Trophoblast cell (in vitro differentiated cells and primary cell): ENCODE data around the gene CACNA2D1.

Experiments
- DNase-seq, 2 donors: peaks; one replicate each; pipeline ENCODE4 v3.0.0-alpha.2; 2016
- H2AFZ ChIP-seq: 2 replicates; pipeline ENCODE4 v1.6.1; 2013; ENCODE audit warnings: low read length, moderate library complexity, mild to moderate bottlenecking; ENCODE audit not compliant: insufficient read depth, poor library complexity
- H2AK5ac ChIP-seq: 2 replicates; pipeline ENCODE4 v1.6.1; 2013; ENCODE audit warnings: mild to moderate bottlenecking, low read length
- H2BK120ac ChIP-seq: 2 replicates; pipeline ENCODE4 v1.6.1; 2013; ENCODE audit warnings: low read length, mild to moderate bottlenecking, moderate library complexity; ENCODE audit not compliant: insufficient read depth, poor library complexity
- H2BK12ac ChIP-seq: 2 replicates; pipeline ENCODE4 v1.6.1; 2013; ENCODE audit warnings: mild to moderate bottlenecking, low read length, moderate library complexity
- H2BK5ac ChIP-seq: 2 replicates; pipeline ENCODE4 v1.6.1; 2013; ENCODE audit warnings: low read length, low read depth, moderate library complexity, mild to moderate bottlenecking; ENCODE audit not compliant: poor library complexity
- H3K14ac ChIP-seq: 2 replicates; pipeline ENCODE4 v1.6.1; 2013; ENCODE audit warnings: mild to moderate bottlenecking, low read length
- H3K18ac ChIP-seq: 2 replicates; pipeline ENCODE4 v1.6.1; 2013; ENCODE audit warnings: mild to moderate bottlenecking, low read length
- H3K23ac ChIP-seq: 2 replicates; pipeline ENCODE4 v1.6.1; 2013; ENCODE audit warnings: low read length
- H3K27ac ChIP-seq: 2 replicates; pipeline ENCODE4 v1.5.1; 2013; ENCODE audit warnings: low read depth, mild to moderate bottlenecking, inconsistent platforms, low read length, moderate library complexity
- H3K27me3 ChIP-seq: 2 replicates; pipeline ENCODE4 v1.6.1; 2013; ENCODE audit warnings: inconsistent platforms, mild to moderate bottlenecking, low read length, moderate library complexity; ENCODE audit not compliant: insufficient read depth
- H3K36me3 ChIP-seq, 2 experiments: 1 replicate in 1 of 2; 2 replicates in 1 of 2; pipeline ENCODE4 v1.6.1; 2013; ENCODE audit warnings: low read length in 2 of 2, mild to moderate bottlenecking in 2 of 2, moderate library complexity in 1 of 2; ENCODE audit not compliant: insufficient read depth in 2 of 2, control insufficient read depth in 1 of 2
- H3K4ac ChIP-seq: 2 replicates; pipeline ENCODE4 v1.6.1; 2013; ENCODE audit warnings: low read depth, mild to moderate bottlenecking, low read length, moderate library complexity
- H3K4me1 ChIP-seq, 2 experiments: 1 replicate in 1 of 2; 2 replicates in 1 of 2; pipeline ENCODE4 v1.6.1; 2013; ENCODE audit warnings: low read length in 2 of 2, mild to moderate bottlenecking in 2 of 2, moderate library complexity in 1 of 2; ENCODE audit not compliant: insufficient read depth in 2 of 2, control insufficient read depth in 1 of 2
- H3K4me2 ChIP-seq: 2 replicates; pipeline ENCODE4 v1.6.1; 2013; ENCODE audit warnings: inconsistent platforms, mild to moderate bottlenecking, low read length, moderate library complexity
- H3K4me3 ChIP-seq: 2 replicates; pipeline ENCODE4 v1.5.1; 2013; ENCODE audit warnings: mild to moderate bottlenecking, low read depth, low read length, inconsistent platforms
- H3K79me1 ChIP-seq: one replicate; pipeline ENCODE4 v1.6.1; 2013; ENCODE audit warnings: low read length
- H3K79me2 ChIP-seq: 2 replicates; pipeline ENCODE4 v1.6.1; 2013; ENCODE audit warnings: low read length, mild to moderate bottlenecking; ENCODE audit not compliant: control insufficient read depth, insufficient read depth, poor library complexity
- H3K9ac ChIP-seq: 2 replicates; pipeline ENCODE4 v1.6.1; 2013; ENCODE audit warnings: mild to moderate bottlenecking, low read length
- H3K9me3 ChIP-seq: 2 replicates; pipeline ENCODE4 v1.6.1; 2013; ENCODE audit warnings: low read depth, mild to moderate bottlenecking, control low read depth, inconsistent platforms, low read length; ENCODE audit not compliant: insufficient read depth
- H4K12ac ChIP-seq: 2 replicates; pipeline ENCODE4 v1.6.1; 2013; ENCODE audit warnings: low read depth, mild to moderate bottlenecking, low read length, moderate library complexity
- H4K8ac ChIP-seq: 2 replicates; pipeline ENCODE4 v1.6.1; 2013; ENCODE audit warnings: low read depth, mild to moderate bottlenecking, low read length, moderate library complexity
- H4K91ac ChIP-seq: one replicate; pipeline ENCODE4 v1.6.1; 2013; ENCODE audit warnings: low read depth, mild to moderate bottlenecking, low read length, moderate library complexity
- WGBS: extraction: QIAGEN DNeasy Blood & Tissue Kit; methylation state at CpG from one replicate; pipeline ENCODE4 v1.1.7; 2013; ENCODE audit warnings: missing lambda C conversion rate; ENCODE audit not compliant: insufficient read length, insufficient coverage; ENCODE audit errors: extremely low coverage; 5-methylcytosine and 5-hydroxymethylcytosine counted together

CACNA2D1 gene

DNA sequence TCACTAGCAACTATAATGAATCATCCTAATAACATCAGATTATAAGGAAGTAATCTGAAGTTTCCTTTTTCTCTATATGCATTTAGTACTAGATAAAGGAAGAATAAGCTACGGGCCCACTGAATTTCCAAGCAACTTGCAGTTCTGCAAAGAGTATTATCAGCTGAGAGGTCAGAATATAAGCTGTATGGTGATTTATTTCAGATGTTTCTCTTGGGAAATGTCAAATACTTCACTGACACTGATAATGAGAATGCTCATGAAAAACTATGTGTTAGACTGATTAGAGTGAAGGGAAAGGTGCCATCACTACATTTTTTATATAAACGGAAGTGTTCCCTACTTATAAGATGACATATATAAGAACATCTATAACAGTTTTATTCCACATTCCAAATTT lies 422.5 kb downstream of the CACNA2D1 start:
- Histone ChIP-seq H3K27me3 (no peaks in the 10 kb centered on the region), H2BK5ac (no peak overlapping the region), H2BK12ac (no peak overlapping the region), H3K36me3 (no peaks in the 10 kb centered on the region), H3K4me1 (peaks cover 0 to 2% of the 10 kb centered on the region in 2 experiments), H3K27ac (no peak overlapping the region), H3K14ac (no peak overlapping the region), H3K4ac (no peak overlapping the region), H3K4me2 (no peak overlapping the region), H2AK5ac (no peak overlapping the region), H4K91ac (no peak overlapping the region), H3K23ac (no peak overlapping the region), H4K12ac (no peak overlapping the region), H3K9ac (no peak overlapping the region), H2AFZ (no peak overlapping the region), H3K9me3 (no peaks in the 10 kb centered on the region), H3K18ac (no peak overlapping the region), H3K4me3 (no peak overlapping the region), H2BK120ac (no peak overlapping the region), H4K8ac (no peak overlapping the region), H3K79me2 (no peaks in the 10 kb centered on the region), H3K79me1 (no peaks in the 10 kb centered on the region)
- no CpG with 5 or more reads among the region's 2 CpGs for WGBS
- no peak for DNase-seq

DNA sequence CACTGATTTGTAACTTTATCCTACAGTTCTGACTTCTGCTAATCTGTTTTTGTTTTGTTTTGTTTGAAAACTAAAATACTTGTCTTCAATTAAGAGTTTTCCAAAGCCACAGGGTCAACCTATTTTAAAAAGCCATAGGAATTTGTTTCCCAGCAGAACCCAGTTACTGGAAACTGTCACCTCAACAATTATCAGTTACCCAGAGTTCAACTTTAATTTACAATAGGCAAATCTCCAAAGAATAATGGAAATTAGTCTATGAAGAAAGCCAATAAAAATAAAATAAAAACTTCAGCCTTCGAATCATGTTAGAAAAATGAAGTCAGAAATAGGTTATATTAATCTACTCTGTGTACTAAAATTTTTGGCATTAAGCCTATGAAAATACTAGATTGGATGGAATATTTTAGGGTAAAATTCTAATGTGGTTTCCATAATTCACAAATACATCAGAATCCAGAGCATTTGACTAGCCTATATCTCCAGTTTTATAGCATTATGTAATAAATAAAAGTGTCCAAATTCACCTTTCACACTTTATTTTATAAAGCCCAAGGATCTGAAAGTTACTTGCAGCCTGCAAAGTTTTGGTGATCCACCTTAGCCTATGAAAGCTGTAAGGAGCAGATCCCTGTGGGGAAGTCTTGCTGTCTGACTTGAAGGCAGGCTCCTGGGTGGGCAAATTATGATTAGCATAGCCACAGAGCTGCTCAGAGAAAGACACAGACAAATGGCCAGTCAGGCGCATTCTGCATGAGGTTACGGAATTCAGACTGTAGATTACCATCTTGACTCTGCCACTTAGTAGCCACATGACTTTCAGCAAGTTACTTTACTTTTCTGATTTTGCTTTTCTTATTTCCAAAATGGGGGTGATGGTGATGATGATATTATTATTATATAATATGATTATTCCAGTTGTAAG lies 423.8 kb downstream of the CACNA2D1 start:
- no CpG with 5 or more reads among the region's 3 CpGs for WGBS
- no peak overlapping the region for H2BK120ac ChIP-seq

DNA sequence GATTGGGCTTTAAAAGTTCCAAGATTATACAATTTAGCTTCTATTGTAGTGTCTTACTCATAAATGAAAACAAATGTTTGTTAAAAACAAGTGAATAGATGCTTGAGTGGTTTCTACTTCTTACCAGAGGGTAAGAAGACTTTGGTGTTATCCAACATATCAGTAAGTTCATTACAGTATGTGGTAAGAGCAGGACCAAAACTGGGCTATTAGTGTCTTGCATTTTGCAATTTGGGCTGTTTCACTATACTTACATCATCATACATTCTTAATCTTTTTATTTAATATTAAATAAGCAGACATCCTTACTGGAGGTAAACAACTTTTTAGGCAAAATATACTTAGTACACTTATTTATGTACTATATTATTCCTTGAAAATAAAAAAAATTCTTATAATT lies 425.4 kb downstream of the CACNA2D1 start:
- no peak overlapping the region for H3K14ac ChIP-seq
- H2BK5ac ChIP-seq: no peak overlapping the region
- H3K27me3 ChIP-seq: no peaks in the 10 kb centered on the region

More for the DNA sequence above, 423.8 kb downstream of the CACNA2D1 start:
- H4K91ac ChIP-seq: no peak overlapping the region
- H3K4me2 ChIP-seq: no peak overlapping the region
- H2AK5ac ChIP-seq: no peak overlapping the region
- no peak overlapping the region for H4K8ac ChIP-seq
- no peak for DNase-seq
- no peaks in the 10 kb centered on the region for H3K9me3 ChIP-seq
- no peak overlapping the region for H3K4ac ChIP-seq
- H3K18ac ChIP-seq: no peak overlapping the region
- H3K9ac ChIP-seq: no peak overlapping the region
- no peaks in the 10 kb centered on the region for H3K79me2 ChIP-seq
- H3K27me3 ChIP-seq: no peaks in the 10 kb centered on the region
- no peak overlapping the region for H3K23ac ChIP-seq
- H3K14ac ChIP-seq: no peak overlapping the region
- no peaks in the 10 kb centered on the region for H3K36me3 ChIP-seq
- no peak overlapping the region for H2AFZ ChIP-seq
- peaks cover 0 to 2% of the 10 kb centered on the region in 2 experiments for H3K4me1 ChIP-seq
- no peak overlapping the region for H2BK12ac ChIP-seq
- no peak overlapping the region for H3K27ac ChIP-seq
- no peak overlapping the region for H2BK5ac ChIP-seq
- no peak overlapping the region for H3K4me3 ChIP-seq
- H3K79me1 ChIP-seq: no peaks in the 10 kb centered on the region
- no peak overlapping the region for H4K12ac ChIP-seq

DNA sequence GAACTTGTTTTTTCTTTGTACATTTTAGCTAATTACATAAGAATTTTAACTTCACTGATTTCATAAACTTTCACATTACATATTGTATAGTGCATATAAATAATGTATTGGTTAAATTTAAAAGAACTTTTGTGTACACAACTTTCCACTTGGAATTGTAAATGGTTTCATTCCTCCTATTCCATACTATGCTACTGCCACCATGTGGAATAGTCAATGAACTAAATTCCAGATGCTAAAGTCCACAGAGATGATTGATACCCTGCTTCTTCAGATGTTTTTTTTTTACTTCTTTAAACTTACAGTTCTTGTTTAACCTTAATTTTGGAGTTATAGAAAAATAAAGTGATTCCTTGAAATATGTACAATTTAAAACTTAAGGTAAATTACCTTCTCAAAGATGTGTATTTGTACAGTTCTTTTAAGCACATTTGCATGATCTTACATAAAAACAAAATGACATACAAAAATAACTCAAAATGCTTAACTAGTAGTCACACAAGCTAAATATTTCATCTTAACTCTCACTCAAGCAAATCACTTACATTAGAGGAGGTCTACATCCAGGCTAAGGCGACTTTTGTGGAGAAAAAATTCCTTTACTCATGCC lies 426.1 kb downstream of the CACNA2D1 start:
- Histone ChIP-seq H2BK12ac (no peak overlapping the region), H2BK5ac (no peak overlapping the region), H3K27ac (no peak overlapping the region), H2AFZ (no peak overlapping the region), H3K9me3 (no peaks in the 10 kb centered on the region), H3K4me3 (no peak overlapping the region), H3K14ac (no peak overlapping the region), H3K9ac (no peak overlapping the region), H3K4me1 (peaks cover 0 to 2% of the 10 kb centered on the region in 2 experiments), H3K79me1 (no peaks in the 10 kb centered on the region), H3K79me2 (no peaks in the 10 kb centered on the region), H3K4me2 (no peak overlapping the region), H3K4ac (no peak overlapping the region), H3K27me3 (no peaks in the 10 kb centered on the region), H3K36me3 (no peaks in the 10 kb centered on the region), H3K23ac (no peak overlapping the region), H4K12ac (no peak overlapping the region), H3K18ac (no peak overlapping the region), H2BK120ac (no peak overlapping the region), H2AK5ac (no peak overlapping the region), H4K91ac (no peak overlapping the region), H4K8ac (no peak overlapping the region)
- WGBS: no CpG with 5 or more reads among the region's 1 CpG
- peak in 1 of 2 donors; percentile 38 for DNase-seq

More for the DNA sequence above, 425.4 kb downstream of the CACNA2D1 start:
- Histone ChIP-seq H4K91ac (no peak overlapping the region), H3K9me3 (no peaks in the 10 kb centered on the region), H4K12ac (no peak overlapping the region), H2BK12ac (no peak overlapping the region), H3K79me2 (no peaks in the 10 kb centered on the region), H2AK5ac (no peak overlapping the region), H3K4me3 (no peak overlapping the region), H3K4me1 (peaks cover 0 to 2% of the 10 kb centered on the region in 2 experiments), H3K36me3 (no peaks in the 10 kb centered on the region), H3K4me2 (no peak overlapping the region), H2BK120ac (no peak overlapping the region), H2AFZ (no peak overlapping the region), H3K23ac (no peak overlapping the region), H3K27ac (no peak overlapping the region), H3K79me1 (no peaks in the 10 kb centered on the region), H3K18ac (no peak overlapping the region), H4K8ac (no peak overlapping the region), H3K9ac (no peak overlapping the region), H3K4ac (no peak overlapping the region)
- DNase-seq: no peak
